ENCODE data around the gene CHIA. TPM values are rescaled to one million over a fixed set of nuclear protein-coding genes. Genes with fewer than 3 reads are reported as not detected.

CHIA gene
- total and polyA plus RNA-seq, 2 of the 4 experiments (the other 2 are of a cell fraction) = not detected

DNA sequence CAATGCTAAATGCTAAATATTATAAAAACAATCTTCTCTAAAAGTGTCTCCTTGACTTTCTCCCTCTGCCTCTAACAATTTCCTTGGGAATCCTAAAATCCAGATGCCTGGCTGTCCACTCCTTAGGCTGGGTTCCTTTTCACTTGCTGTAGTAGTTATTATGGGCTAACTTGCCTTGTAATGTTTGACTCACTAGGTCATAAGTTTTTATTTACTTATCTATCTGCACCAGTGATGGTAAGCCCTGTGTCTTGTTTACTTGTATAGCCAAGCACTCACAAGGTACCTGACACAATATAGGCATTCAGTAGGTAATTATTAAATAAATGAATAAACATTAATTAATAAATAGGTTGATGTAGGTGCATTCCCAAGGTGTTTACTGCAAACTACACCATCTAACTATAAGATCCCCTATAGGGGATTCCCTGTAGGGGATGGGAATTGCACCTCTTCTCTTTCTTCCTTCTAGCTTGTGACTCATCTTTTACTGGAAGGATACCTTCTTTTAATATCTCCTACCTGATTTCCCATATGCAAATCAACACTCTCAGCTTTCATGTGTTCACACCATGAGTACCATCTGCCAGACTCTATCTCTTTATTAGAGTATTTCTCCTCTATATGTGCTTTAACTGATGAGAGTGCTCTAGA lies 14.7 kb upstream of the CHIA start:
- Histone ChIP-seq H3K27me3 (ENCODE audit: control insufficient read depth, insufficient read depth, low read length) (peaks cover 11% of the 10 kb centered on the region), H3K4me2 (ENCODE audit: low read depth, low read length) (no peak overlapping the region), H3K9me3 (ENCODE audit: control insufficient read depth, insufficient read depth, low read length) (no peaks in the 10 kb centered on the region; the same call in 1 of the 2 replicates), H4K8ac (ENCODE audit: low read depth in 2 of 2, low read length in 2 of 2) (no peak overlapping the region), H3K14ac (replicated peaks; ENCODE audit: low read depth, low read length) (no peak overlapping the region), H3K4me1 (ENCODE audit: control insufficient read depth, insufficient read depth, low read length) (no peaks in the 10 kb centered on the region), H2BK120ac (ENCODE audit: low read depth, low read length) (no peak overlapping the region), H3K27ac (ENCODE audit: insufficient read depth, low read length) (no peak overlapping the region), H2BK5ac (ENCODE audit: low read depth, low read length, poor library complexity, severe bottlenecking) (no peak overlapping the region), H2AFZ (replicated peaks; ENCODE audit: low read length, poor library complexity) (no peak overlapping the region), H3K4ac (ENCODE audit: low read depth, low read length) (no peak overlapping the region), H4K91ac (ENCODE audit: insufficient read depth, low read depth, low read length) (no peak overlapping the region), H3K9ac (ENCODE audit: low read depth, low read length) (no peak overlapping the region), H3K36me3 (ENCODE audit: control insufficient read depth, insufficient read depth, low read length) (no peaks in the 10 kb centered on the region), H4K20me1 (ENCODE audit: insufficient read depth, low read length) (no peaks in the 10 kb centered on the region), H2AK5ac (ENCODE audit: low read depth, low read length) (no peak overlapping the region), H2BK15ac (ENCODE audit: low read depth, low read length) (no peak overlapping the region), H4K5ac (ENCODE audit: low read depth, low read length) (no peak overlapping the region), H3K79me1 (ENCODE audit: low read depth in 1 of 2, low read length in 2 of 2) (no peaks in the 10 kb centered on the region), H3K18ac (ENCODE audit: low read depth, low read length) (no peak overlapping the region), H3K9me1 (ENCODE audit: insufficient read depth, low read length) (no peaks in the 10 kb centered on the region), H3K23ac (ENCODE audit: low read depth, low read length) (no peak overlapping the region), H2BK20ac (ENCODE audit: low read depth, low read length) (no peak overlapping the region), H3K56ac (ENCODE audit: extremely low read depth, insufficient read depth, low read length) (no peak overlapping the region), H2AK9ac (replicated peaks; ENCODE audit: low read depth, low read length, poor library complexity) (no peak overlapping the region), H3K4me3 (ENCODE audit: insufficient read depth, low read depth, low read length) (no peak overlapping the region)
- dilution Hi-C loops (cut with HindIII; ENCODE audit: low sequenced_read_pairs, unreplicated experiment) (no loop called here), intact Hi-C loops (cut with micrococcal nuclease) (no loop called here), in situ Hi-C loops (cut with MboI; ENCODE audit: low sequenced_read_pairs) (no loop called here)
- no peak for ATAC-seq (ENCODE audit: low read depth)
- POLR2A ChIA-PET (ENCODE audit: unreplicated experiment) = no interaction called here
- no TSS peak for BruUV-seq (replicated peaks)
- CTCF ChIA-PET = no interaction called here
- no peak for DNase-seq
- TF ChIP-seq USF2 (IDR thresholded peaks at IDR 0.05; ENCODE audit: low read depth, low read length) = no peak
- TF ChIP-seq POLR2A (IDR thresholded peaks at IDR 0.05; ENCODE audit: low read depth, low read length) = no peak
- TF ChIP-seq MXI1 (IDR thresholded peaks at IDR 0.05; ENCODE audit: borderline replicate concordance, low read depth, low read length) = no peak
- TF ChIP-seq MAZ (IDR thresholded peaks at IDR 0.05; ENCODE audit: borderline replicate concordance, low read depth, low read length) = no peak
- TF ChIP-seq, protein P1, sequence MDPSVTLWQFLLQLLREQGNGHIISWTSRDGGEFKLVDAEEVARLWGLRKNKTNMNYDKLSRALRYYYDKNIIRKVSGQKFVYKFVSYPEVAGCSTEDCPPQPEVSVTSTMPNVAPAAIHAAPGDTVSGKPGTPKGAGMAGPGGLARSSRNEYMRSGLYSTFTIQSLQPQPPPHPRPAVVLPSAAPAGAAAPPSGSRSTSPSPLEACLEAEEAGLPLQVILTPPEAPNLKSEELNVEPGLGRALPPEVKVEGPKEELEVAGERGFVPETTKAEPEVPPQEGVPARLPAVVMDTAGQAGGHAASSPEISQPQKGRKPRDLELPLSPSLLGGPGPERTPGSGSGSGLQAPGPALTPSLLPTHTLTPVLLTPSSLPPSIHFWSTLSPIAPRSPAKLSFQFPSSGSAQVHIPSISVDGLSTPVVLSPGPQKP (IDR thresholded peaks at IDR 0.05; ENCODE audit: borderline replicate concordance, low read depth, low read length) = no peak
- no peak for TF ChIP-seq CEBPB (IDR thresholded peaks at IDR 0.05; ENCODE audit: low read depth, low read length)
- TF ChIP-seq MAFK (IDR thresholded peaks at IDR 0.05; ENCODE audit: low read depth, low read length) = no peak
- TF ChIP-seq CHD1 (IDR thresholded peaks at IDR 0.05; ENCODE audit: low read depth, low read length) = no peak
- no peak for TF ChIP-seq NFE2L2 (IDR thresholded peaks at IDR 0.05; ENCODE audit: low read depth, low read length)
- TF ChIP-seq FOS (IDR thresholded peaks at IDR 0.05; ENCODE audit: low read depth, low read length) = no peak
- no peak for TF ChIP-seq BHLHE40 (IDR thresholded peaks at IDR 0.05; ENCODE audit: low read depth, low read length)
- no peak for TF ChIP-seq RCOR1 (IDR thresholded peaks at IDR 0.05; ENCODE audit: insufficient replicate concordance, low read length)
- TF ChIP-seq RAD21 (IDR thresholded peaks at IDR 0.05; ENCODE audit: low read length) = no peak
